HG02938 (cell line): ENCODE results near the gene ING2.
"Not testable (repeated sequence)": the region's sequence is repeated elsewhere in the genome, so short reads cannot be mapped to it uniquely, and the experiment has no call there.

Experiments
- ATAC-seq: cut with Tn5 transposase; IDR thresholded peaks from one replicate; pipeline ENCODE4 v1.9.1; 2021; ENCODE audit warnings: mild to moderate bottlenecking, moderate library complexity; ENCODE audit not compliant: unreplicated experiment

Gene ING2

DNA sequence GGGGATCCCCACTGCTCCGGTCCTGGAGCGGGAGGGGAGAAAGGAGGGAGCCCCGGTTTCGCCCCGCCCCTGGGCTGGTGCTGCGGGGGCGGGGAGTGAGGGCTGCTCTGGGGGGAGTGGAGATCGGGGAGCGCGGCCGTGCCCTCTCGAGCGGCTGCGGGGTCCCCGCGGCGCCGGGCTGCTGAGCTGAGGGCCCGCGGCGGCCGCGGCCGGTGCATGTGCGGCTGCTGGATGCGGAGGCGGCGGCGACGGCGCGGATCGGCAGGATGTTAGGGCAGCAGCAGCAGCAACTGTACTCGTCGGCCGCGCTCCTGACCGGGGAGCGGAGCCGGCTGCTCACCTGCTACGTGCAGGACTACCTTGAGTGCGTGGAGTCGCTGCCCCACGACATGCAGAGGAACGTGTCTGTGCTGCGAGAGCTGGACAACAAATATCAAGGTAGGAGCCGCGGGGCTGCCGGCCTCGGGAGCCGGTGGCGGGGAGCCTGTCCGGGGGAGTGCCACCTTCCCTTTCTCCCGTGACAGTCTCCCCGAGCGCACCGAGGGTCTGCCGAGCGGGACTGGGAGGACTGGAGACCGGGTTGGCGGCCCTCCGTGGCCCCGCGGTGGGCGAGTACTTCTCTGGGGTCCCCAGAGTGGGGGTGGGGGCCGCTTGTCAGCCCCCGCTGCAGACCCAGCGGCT, at the start of gene ING2:
ING2 (plus strand) TSS at position 129 of the 681 bp plus-strand sequence; CDS start at position 267, 138 bp downstream.
- peak; percentile 39 for ATAC-seq

DNA sequence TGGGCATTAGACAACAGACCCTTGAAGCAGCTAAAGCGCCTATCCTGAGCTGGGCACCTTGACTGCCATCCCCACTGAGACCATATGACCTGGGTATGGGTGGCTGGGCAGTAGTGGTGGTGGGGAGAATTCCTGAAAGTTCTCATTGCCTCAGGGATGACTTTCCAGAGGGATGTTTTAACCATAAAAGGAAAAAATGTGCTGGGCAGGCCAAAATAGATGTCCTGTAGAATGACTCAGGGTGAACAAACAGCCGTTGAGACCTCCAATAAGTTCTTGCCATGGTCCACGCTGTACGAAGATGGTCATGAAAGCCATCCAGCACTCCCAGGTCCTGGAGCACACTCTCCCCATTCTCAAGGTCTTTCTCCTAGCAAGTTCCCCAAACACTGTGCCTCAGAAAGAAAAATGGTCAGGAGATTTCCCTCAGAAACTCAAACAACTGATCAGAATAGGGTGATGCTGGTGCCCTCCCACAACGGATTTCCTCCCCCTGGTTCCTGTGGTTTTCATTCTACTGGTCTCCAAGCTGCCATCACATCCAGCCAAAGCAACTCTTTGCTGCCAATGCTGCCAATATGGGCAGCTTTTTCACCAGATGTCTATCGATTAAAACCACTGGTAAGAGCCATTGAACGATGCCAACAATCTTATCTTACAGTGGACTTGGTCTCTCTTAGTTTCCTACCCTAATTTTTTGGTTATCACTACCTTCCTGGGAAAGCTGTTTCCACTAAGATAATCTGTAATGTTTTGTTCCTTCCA, 49.2 kb upstream of the ING2 start:
- ATAC-seq = no peak

- no peak for ATAC-seq
These were observed 46.9 kb upstream of the ING2 start for GRCh38 chr4:183458005-183458404.

DNA sequence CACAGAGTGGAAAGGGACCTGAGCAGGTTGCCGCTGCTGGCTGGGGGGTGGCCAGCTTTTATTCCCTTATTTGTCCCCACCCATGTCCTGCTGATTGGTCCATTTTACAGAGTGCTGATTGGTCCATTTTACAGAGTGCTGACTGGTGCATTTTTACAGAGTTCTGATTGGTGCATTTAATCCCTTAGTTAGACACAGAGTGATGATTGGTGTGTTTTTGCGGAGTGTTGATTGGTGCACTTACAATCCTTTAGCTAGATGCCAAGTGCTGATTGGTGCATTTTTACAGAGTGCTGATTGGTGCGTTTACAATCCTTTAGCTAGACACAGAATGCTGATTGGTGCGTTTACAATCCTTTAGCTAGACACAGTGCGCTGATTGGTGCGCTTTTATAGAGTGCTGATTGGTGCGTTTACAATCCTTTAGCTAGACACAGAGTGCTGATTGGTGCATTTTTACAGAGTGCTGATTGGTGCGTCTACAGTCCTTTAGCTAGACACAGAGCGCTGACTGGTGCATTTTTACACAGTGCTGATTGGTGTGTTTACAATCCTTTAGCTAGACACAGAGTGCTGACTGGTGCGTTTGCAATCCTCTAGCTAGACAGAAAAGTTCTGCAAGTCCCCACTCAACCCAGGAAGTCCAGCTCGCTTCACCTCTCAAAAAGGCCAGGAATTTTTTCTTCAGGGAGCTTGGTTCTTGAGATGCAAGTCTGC, 40.8 kb upstream of the ING2 start:
- not testable (repeated sequence) for ATAC-seq

DNA sequence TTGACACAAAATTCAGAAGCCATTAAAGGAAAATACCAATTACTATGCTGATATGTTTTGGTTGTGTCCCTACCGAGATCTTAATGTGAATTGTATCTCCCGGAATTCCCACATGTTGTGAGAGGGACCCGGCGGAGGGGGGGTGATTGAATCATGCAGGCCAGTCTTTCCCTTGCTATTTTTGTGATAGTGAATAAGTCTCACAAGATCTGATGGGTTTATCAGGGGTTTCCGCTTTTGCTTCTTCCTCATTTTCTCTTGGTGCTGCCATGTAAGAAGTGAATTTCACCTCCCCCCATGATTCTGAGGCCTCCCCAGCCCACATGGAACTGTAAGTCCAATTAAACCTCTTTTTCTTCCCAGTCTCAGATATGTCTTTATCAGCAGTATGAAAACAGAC, 39.0 kb upstream of the ING2 start:
- not testable (repeated sequence) for ATAC-seq

- ATAC-seq = no peak
These were observed 37.6 kb upstream of the ING2 start for GRCh38 chr4:183467246-183467645.

GRCh38 chr4:183468210-183469095, 36.4 kb upstream of the ING2 start:
- ATAC-seq = no peak

DNA sequence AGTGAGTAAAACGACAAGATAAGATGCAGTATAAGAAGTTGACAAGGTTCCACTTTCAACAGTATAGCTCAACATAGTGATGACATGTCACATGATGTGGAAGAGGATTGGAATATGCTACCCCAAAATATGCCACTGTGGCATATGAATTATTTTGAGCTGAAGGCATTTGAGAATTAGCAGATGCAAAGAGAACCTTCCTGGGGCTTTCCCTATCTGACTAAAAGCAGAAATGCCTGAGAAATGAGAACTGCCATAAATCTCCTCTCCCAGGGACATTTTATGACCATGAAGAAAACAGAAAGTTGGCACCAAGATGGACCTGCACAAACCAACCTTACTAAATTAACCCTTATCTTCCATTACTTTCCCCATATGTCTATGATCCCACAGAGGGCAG, 35.6 kb upstream of the ING2 start:
- ATAC-seq = no peak

DNA sequence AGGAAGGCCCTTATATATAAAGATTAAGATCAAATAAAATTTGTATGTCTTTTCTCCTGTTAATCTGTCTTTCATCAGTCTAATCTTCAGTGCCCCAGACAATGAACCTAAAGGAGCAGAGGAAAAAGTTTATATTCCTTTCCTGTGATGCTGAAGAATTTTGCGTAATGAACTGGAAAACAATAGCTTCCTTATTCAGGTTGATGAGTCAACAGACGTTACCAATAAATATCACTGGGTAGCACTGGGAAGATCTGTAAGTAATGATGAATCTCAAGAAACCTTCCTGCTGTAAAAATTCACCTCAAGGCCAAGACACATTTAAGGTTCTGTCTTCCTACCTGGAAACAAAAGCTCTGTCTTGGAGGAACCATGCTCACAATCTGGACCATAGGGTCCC, 34.9 kb upstream of the ING2 start:
- no peak for ATAC-seq

GRCh38 chr4:183470821-183471220, 34.0 kb upstream of the ING2 start:
- no peak for ATAC-seq

- peak; percentile 72 for ATAC-seq
These were observed 32.7 kb upstream of the ING2 start for GRCh38 chr4:183471946-183472708.

DNA sequence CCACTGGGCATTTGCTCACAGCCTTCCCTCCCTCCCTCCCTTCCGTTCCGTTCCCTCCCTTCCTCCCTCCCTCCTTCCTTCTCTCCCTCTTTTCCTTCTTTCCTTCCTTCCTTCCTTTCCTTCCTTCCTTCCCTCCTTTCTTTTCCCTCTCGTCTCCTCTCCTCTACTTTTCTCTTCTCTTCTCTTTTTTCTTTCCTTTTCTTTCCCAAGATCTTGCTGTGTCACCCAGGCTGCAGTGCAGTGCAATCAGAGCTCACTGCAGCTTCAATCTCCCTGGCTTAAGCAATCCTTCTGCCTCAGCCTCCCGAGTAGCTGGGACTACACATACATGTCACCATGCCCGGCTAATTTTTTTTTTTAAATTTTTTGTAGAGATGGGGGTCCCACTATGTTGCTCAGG, 26.7 kb upstream of the ING2 start:
- no peak for ATAC-seq

GRCh38 chr4:183478926-183479325, 25.9 kb upstream of the ING2 start:
- ATAC-seq = no peak

GRCh38 chr4:183482515-183483095, 22.3 kb upstream of the ING2 start:
- ATAC-seq = not testable (repeated sequence)

GRCh38 chr4:183483997-183484396, 20.9 kb upstream of the ING2 start:
- ATAC-seq = no peak

DNA sequence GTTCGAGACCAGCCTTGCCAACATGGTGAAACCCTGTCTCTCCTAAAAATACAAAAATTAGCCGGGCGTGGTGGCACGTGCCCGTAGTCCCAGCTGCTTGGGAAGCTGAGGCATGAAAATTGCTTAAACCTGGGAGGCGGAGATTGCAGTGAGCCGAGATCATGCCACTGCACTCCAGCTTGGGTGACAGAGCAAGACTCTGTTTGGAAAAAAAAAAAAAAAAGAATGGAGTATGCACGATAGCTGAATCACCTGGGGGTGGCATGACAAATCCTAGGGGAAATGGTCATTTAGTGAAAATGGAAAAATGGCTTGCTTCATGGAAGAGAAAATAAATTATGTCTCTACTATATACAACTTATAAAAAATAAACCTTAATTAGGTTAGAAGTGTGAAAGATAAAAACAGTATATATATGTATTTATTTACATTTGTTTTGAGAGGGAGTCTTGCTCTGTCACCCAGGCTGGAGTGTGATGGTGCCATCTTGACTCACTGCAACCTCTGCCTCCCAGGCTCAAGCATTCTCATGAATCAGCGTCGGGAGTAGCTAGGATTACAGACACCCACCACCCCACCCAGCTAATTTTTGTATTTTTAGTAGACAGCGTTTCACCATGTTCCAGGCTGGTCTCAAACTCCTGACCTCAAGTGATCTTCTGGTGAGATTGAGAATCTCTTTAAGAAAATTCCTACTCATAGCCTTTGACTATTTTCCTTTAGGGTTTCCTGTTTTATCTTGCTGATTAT, 19.3 kb upstream of the ING2 start:
- no peak for ATAC-seq

- ATAC-seq = no peak
These were observed 12.1 kb upstream of the ING2 start for GRCh38 chr4:183492791-183493222.

GRCh38 chr4:183493246-183493645, 11.6 kb upstream of the ING2 start:
- no peak for ATAC-seq

GRCh38 chr4:183495184-183495583, 9.7 kb upstream of the ING2 start:
- ATAC-seq = no peak
